Duodenal mucosa (tissue), 2 donors: ENCODE measurements around the gene FAM180A.
A peak's percentile ranks its signal among the peaks of the same experiment; 100 is the strongest.

Experiments
- H3K27ac ChIP-seq: one replicate; pipeline ENCODE4 v1.7.0; 2013; ENCODE audit warnings: low read depth, low read length
- H3K27me3 ChIP-seq, 2 donors: one replicate each; pipeline ENCODE4 v1.7.0; 2013; ENCODE audit warnings: low read length in 2 of 2, control low read depth in 1 of 2; ENCODE audit not compliant: insufficient read depth in 2 of 2, control insufficient read depth in 1 of 2
- H3K36me3 ChIP-seq, 2 donors: one replicate each; pipeline ENCODE4 v1.7.0; 2013; ENCODE audit warnings: low read length in 2 of 2, control low read depth in 1 of 2; ENCODE audit not compliant: insufficient read depth in 2 of 2, control insufficient read depth in 1 of 2
- H3K4me1 ChIP-seq, 2 donors: one replicate each; pipeline ENCODE4 v1.7.0; 2013; ENCODE audit warnings: low read length in 2 of 2, control low read depth in 1 of 2; ENCODE audit not compliant: insufficient read depth in 2 of 2, control insufficient read depth in 1 of 2
- H3K4me3 ChIP-seq, 2 donors: one replicate each; pipeline ENCODE4 v1.7.0; 2013; ENCODE audit warnings: low read length in 2 of 2, low read depth in 1 of 2
- H3K9ac ChIP-seq, 2 donors: one replicate each; pipeline ENCODE4 v1.7.0; 2013; ENCODE audit warnings: low read length in 2 of 2, low read depth in 1 of 2
- H3K9me3 ChIP-seq, 2 donors: one replicate each; pipeline ENCODE4 v1.7.0; 2013; ENCODE audit warnings: low read length in 2 of 2, control low read depth in 1 of 2; ENCODE audit not compliant: control insufficient read depth in 1 of 2

FAM180A gene

DNA sequence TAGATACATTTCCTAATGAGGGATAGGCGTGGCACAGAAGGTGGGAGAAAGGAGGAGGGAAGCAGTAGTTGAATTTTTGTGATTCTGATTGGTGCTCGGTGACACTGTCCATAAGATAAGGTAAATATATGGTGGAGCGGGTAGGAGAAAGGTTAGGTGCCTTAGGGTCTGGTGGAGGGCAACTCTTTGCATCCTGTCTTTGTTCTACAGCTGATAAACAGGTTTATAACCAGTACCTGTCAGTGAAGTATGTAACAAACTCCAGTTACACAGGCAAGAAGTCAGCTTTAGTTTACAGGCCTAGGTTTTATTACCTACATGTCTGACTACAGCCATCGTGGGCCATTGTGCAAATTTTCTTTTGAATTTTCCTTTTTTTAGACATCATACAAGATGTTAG is 10.9 kb upstream of the FAM180A start:
- Histone ChIP-seq H3K27me3 (peaks cover 0 to 2% of the 10 kb centered on the region in 2 donors), H3K4me1 (no peaks in the 10 kb centered on the region), H3K9ac (no peak overlapping the region), H3K36me3 (no peaks in the 10 kb centered on the region), H3K9me3 (peaks cover 0 to 1% of the 10 kb centered on the region in 2 donors), H3K4me3 (no peak overlapping the region), H3K27ac (no peak overlapping the region)

- Histone ChIP-seq H3K27me3 (peaks cover 0 to 2% of the 10 kb centered on the region in 2 donors), H3K9me3 (peaks cover 0 to 1% of the 10 kb centered on the region in 2 donors), H3K9ac (no peak overlapping the region), H3K4me3 (no peak overlapping the region), H3K4me1 (no peaks in the 10 kb centered on the region), H3K27ac (no peak overlapping the region), H3K36me3 (no peaks in the 10 kb centered on the region)
Measured at GRCh38 chr7:135758531-135758932, 9.9 kb upstream of the FAM180A start.

DNA sequence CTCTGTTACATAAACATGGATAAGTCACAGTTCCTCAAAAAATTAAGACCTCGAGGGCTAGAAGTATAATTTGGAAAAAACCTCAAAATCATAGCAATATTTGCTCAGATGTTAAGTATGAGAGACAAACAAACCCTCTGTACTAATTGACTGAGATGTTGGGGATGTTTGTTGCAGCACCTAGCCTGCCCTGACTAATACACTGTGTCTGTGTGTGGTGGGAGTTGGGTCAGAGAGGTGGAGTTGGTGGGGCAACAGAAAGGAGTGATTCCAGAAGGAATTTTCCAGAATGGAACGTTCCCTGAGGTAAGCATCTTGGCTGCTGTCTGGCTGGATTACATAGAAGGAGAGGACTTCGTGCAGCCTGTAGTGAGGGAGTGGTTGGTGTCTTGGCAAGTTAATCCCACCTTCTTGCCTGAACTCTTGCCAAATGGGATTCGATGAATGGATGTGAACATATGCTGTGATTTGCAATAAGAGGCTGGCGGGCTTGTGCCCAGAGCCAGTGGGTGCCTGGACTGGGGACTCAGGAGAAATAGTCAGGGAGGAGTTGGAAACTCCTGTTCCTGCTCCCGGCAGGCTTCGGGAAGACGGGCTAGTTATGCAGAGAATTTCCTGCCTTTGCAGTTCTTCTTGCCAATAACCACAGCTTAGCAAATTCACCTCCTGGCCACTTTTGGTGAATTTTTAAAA is 9.3 kb upstream of the FAM180A start:
- H3K27ac ChIP-seq = no peak overlapping the region
- H3K9me3 ChIP-seq = peaks cover 0 to 1% of the 10 kb centered on the region in 2 donors
- no peaks in the 10 kb centered on the region for H3K4me1 ChIP-seq
- H3K9ac ChIP-seq = no peak overlapping the region
- peaks cover 0 to 2% of the 10 kb centered on the region in 2 donors for H3K27me3 ChIP-seq
- H3K36me3 ChIP-seq = no peaks in the 10 kb centered on the region
- H3K4me3 ChIP-seq = no peak overlapping the region

DNA sequence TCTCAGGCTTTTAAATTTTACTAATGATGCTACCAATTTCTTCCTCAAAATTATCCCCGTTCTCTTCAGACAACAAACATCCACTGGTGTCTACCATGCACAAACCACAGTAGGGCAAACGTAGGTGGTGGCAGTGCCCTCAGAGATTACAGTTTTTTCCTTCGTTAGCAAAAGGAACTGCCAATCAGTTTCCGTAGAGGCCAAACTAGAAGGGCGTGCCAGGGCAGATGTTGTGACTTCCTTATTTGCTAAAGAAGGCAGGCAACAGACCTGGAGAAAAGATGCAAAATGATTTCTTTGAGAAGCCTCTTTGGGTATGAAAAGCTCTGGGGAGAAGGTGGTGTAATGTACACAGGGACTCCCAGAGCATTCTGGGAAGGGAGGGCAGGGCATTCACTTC is 7.6 kb upstream of the FAM180A start:
- Histone ChIP-seq H3K9me3 (peaks cover 0 to 1% of the 10 kb centered on the region in 2 donors), H3K27me3 (peaks cover 0 to 2% of the 10 kb centered on the region in 2 donors), H3K4me3 (no peak overlapping the region), H3K36me3 (no peaks in the 10 kb centered on the region), H3K9ac (no peak overlapping the region), H3K4me1 (no peaks in the 10 kb centered on the region), H3K27ac (no peak overlapping the region)

DNA sequence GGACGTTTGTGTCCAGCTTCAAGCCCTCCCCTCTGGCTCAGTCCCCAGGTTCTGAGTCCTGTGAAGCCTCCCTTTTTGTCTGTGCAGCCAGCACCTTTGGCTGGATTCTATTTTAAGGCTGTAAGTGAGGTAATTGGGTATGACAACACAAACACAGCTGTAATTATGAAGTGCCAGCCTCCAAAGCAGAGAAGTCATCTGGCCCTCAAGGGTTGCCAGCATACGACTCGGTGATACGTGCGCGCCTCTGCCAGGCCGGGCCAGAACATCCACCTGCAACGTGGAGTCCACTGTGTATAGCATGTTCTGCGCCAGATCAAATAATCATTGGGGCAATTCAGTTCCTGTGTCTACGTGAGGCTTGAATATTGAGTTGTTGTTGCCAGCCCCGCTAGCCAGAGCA is 6.7 kb upstream of the FAM180A start:
- Histone ChIP-seq H3K27me3 (peaks cover 0 to 2% of the 10 kb centered on the region in 2 donors), H3K9me3 (peaks cover 0 to 1% of the 10 kb centered on the region in 2 donors), H3K4me1 (no peaks in the 10 kb centered on the region), H3K27ac (no peak overlapping the region), H3K36me3 (no peaks in the 10 kb centered on the region), H3K9ac (no peak overlapping the region), H3K4me3 (no peak overlapping the region)

DNA sequence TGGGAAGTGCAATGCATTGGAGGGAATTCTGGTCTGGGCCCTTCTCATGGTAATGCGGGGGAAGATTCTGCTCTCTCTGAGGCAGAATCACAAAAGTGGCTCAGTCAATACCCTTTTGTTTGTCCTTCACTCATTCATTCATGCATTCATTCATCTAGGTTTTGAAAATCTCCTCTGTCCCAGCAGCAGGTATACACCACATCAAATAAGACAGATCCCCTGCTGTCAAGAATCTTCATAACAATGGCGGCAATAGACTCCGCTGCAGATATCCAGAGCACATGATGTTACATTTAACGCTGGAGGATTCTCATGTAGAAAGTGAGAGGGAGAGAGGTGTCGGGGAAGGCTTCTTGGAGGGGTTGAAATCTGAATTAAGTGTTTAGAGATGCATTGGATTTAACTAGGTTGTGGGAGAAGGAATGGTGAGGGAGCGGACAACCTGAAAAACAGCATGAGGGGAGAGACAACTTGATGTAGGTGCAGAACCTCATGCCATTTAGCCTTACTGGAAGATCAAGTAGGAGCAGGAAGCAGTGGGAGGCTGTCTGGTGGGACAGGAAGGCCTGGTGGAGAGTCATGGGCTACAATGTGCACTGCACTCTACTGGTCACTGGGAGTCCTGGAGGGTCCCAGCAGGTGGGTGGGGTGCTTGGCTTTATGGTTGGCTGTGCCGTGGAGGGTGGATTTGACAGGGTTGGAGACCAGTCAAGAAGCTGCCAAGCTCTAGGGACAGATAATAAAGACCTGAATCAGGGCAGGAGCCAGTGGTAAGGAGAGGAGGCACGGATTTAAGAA is 5.2 kb upstream of the FAM180A start:
- peaks cover 0 to 2% of the 10 kb centered on the region in 2 donors for H3K27me3 ChIP-seq
- no peak overlapping the region for H3K9ac ChIP-seq
- no peaks in the 10 kb centered on the region for H3K36me3 ChIP-seq
- H3K4me3 ChIP-seq = no peak overlapping the region
- no peak overlapping the region for H3K27ac ChIP-seq
- H3K9me3 ChIP-seq = peaks cover 0 to 1% of the 10 kb centered on the region in 2 donors
- no peaks in the 10 kb centered on the region for H3K4me1 ChIP-seq

DNA sequence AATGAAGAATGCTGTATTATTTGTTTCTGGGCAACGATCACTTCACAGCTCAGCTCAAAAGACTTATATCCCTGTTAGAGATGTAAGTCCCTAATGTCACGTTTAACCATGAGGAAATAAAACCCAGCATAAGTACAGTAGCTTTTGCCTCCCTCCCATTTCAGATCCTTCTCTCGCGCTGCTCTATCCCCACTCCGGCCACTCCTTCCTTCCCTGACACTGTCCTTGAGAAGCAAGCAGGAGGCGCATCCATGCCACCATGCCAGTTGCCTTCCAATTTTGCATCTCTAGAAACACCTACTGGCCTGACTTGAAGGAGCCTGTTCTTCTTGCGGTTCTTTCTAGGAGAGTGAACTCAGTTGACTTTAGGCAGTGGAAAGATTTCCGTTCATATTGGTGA is 1.2 kb downstream of the FAM180A start:
- H3K4me3 ChIP-seq = peak overlapping the region in 1 of 2 donors; percentile 13
- no peak overlapping the region for H3K27ac ChIP-seq
- H3K36me3 ChIP-seq = no peaks in the 10 kb centered on the region
- H3K9me3 ChIP-seq = no peaks in the 10 kb centered on the region
- no peak overlapping the region for H3K9ac ChIP-seq
- H3K4me1 ChIP-seq = no peaks in the 10 kb centered on the region
- H3K27me3 ChIP-seq = no peaks in the 10 kb centered on the region

GRCh38 chr7:135745703-135746312 is 2.8 kb downstream of the FAM180A start:
- H3K9me3 ChIP-seq = no peaks in the 10 kb centered on the region
- H3K9ac ChIP-seq = no peak overlapping the region
- H3K27ac ChIP-seq = no peak overlapping the region
- no peaks in the 10 kb centered on the region for H3K27me3 ChIP-seq
- no peaks in the 10 kb centered on the region for H3K4me1 ChIP-seq
- no peaks in the 10 kb centered on the region for H3K36me3 ChIP-seq
- H3K4me3 ChIP-seq = no peak overlapping the region

- H3K4me1 ChIP-seq = no peaks in the 10 kb centered on the region
- H3K9me3 ChIP-seq = no peaks in the 10 kb centered on the region
- H3K9ac ChIP-seq = no peak overlapping the region
- H3K27me3 ChIP-seq = no peaks in the 10 kb centered on the region
- H3K4me3 ChIP-seq = no peak overlapping the region
- H3K27ac ChIP-seq = no peak overlapping the region
- H3K36me3 ChIP-seq = no peaks in the 10 kb centered on the region
Measured at GRCh38 chr7:135744938-135745702, 3.5 kb downstream of the FAM180A start.
